ENCODE data around the gene ZNF184. TPM values are rescaled to one million over a fixed set of nuclear protein-coding genes. Genes with fewer than 3 reads are reported as not detected.

ZNF184 gene
- total and polyA plus RNA-seq, 7 donors, result 2.3 to 5.7 (median 4.3) TPM

DNA sequence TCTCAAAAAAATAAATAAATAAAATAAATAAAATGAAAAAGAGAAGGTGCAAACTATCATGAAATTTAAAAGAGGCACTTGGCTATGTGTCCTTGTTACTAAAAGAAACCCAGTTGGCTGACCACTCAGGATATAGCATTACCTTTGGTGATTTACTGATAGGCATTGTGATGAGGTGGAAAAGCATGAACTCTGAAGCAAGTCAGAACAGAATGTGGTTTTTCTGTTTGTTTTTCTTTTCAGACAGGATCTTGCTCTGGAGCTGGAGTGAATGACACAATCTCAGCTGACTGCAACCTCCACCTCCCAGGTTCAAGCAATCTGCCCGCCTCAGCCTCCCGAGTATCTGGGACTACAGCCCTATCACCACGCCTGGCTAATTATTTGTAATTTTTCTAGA, 31.9 kb downstream of the ZNF184 start:
- TF ChIP-seq, protein P1, sequence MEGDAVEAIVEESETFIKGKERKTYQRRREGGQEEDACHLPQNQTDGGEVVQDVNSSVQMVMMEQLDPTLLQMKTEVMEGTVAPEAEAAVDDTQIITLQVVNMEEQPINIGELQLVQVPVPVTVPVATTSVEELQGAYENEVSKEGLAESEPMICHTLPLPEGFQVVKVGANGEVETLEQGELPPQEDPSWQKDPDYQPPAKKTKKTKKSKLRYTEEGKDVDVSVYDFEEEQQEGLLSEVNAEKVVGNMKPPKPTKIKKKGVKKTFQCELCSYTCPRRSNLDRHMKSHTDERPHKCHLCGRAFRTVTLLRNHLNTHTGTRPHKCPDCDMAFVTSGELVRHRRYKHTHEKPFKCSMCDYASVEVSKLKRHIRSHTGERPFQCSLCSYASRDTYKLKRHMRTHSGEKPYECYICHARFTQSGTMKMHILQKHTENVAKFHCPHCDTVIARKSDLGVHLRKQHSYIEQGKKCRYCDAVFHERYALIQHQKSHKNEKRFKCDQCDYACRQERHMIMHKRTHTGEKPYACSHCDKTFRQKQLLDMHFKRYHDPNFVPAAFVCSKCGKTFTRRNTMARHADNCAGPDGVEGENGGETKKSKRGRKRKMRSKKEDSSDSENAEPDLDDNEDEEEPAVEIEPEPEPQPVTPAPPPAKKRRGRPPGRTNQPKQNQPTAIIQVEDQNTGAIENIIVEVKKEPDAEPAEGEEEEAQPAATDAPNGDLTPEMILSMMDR (IDR thresholded peaks at IDR 0.05), result no peak
- WGBS, 3 donors, result 90 to 97% (median 96%) methylated on average over 3 of the region's 3 CpGs
- intact Hi-C loops (cut with DNase I), result no loop called here
- ATAC-seq, result no peak
- Histone ChIP-seq H3K36me3 (ENCODE audit: insufficient read depth in 1 of 2, low read depth in 1 of 2) (no peaks in the 10 kb centered on the region), H3K4me3 (no peak overlapping the region), H3K4me1 (no peaks in the 10 kb centered on the region), H3K27ac (no peak overlapping the region), H3K9me3 (peaks cover 29% of the 10 kb centered on the region), H3K27me3 (ENCODE audit: insufficient read depth in 3 of 3, low read length in 2 of 3) (no peaks in the 10 kb centered on the region)
- DNase-seq, result no peak

DNA sequence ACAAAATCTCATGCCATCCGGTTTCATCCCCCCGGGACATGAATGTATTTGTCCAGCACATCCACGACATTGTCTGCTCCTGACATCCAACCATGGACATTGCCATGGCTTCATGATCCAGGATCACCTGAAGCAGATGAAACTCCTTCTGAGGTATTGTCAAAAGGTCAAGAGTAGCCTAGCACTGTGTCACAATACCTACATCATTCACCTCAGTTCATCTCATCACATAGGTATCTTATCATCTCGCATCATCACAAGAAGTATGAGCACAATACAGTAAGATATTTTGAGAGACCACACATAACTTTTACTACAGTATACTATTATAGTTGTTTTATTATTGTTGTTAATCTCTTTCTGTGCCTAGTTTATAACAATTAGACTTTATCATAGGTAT, 33.5 kb downstream of the ZNF184 start:
- Histone ChIP-seq H3K4me3 (no peak overlapping the region), H3K27me3 (ENCODE audit: insufficient read depth in 3 of 3, low read length in 2 of 3) (no peaks in the 10 kb centered on the region), H3K27ac (no peak overlapping the region), H3K36me3 (ENCODE audit: insufficient read depth in 1 of 2, low read depth in 1 of 2) (no peaks in the 10 kb centered on the region), H3K9me3 (peaks cover 25% of the 10 kb centered on the region), H3K4me1 (no peaks in the 10 kb centered on the region)
- TF ChIP-seq, protein P1 (IDR thresholded peaks at IDR 0.05), result no peak
- ATAC-seq (no peak), DNase-seq (no peak)
- WGBS, 3 donors, result 91 to 94% (median 94%) methylated on average over 4 of the region's 4 CpGs
- intact Hi-C loops (cut with DNase I), result no loop called here

DNA sequence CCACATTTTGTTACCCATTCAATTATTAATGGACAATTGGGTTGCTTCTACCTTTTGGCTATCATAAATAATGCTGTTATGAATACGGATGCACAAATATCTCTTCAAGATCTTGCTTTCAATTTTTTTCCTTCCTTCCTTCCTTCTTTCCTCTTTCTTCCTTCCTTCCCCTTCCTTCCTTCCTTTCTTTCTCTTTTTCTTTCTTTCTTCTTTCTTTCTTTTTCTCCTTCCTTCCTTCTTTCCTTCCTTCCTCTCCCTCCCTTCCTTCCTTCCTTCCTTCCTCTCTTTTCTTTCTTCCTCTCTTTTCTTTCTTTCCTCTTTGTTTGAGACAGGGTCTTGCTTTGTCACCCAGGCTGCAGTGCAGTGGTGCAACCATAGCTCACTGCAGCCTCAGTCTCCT, 39.2 kb downstream of the ZNF184 start:
- WGBS, 3 donors, result 78 to 88% (median 82%) methylated on average over 1 of the region's 1 CpG
- Histone ChIP-seq H3K4me3 (no peak overlapping the region), H3K27ac (no peak overlapping the region), H3K9me3 (peaks cover 13% of the 10 kb centered on the region), H3K4me1 (no peaks in the 10 kb centered on the region), H3K36me3 (ENCODE audit: insufficient read depth in 1 of 2, low read depth in 1 of 2) (no peaks in the 10 kb centered on the region), H3K27me3 (ENCODE audit: insufficient read depth in 3 of 3, low read length in 2 of 3) (no peaks in the 10 kb centered on the region)
- DNase-seq (no peak), ATAC-seq (no peak)
- TF ChIP-seq, protein P1 (IDR thresholded peaks at IDR 0.05), result no peak
- intact Hi-C loops (cut with DNase I), result no loop called here

DNA sequence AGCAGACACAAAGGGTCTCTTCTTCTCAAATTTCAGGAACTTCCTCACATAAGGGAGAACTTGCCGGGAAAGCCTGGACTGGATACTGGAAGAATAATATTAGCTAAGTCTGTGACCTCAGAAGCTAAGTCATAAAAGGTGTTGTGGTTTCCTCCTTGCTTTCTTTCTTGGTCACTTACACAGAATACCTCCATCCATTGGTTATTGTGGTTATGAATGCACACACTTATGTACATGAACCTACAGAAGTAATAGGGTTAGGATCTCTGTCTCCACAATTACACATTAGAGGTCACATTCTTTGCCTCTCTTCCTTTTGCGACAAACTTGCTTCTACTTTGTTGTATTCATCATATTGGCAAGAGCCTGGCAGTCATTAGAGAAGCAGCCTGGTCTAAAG, 43.9 kb downstream of the ZNF184 start:
- Histone ChIP-seq H3K4me3 (no peak overlapping the region), H3K36me3 (ENCODE audit: insufficient read depth in 1 of 2, low read depth in 1 of 2) (no peaks in the 10 kb centered on the region), H3K27me3 (ENCODE audit: insufficient read depth in 3 of 3, low read length in 2 of 3) (no peaks in the 10 kb centered on the region), H3K9me3 (peaks cover 8% of the 10 kb centered on the region), H3K4me1 (no peaks in the 10 kb centered on the region), H3K27ac (no peak overlapping the region)
- WGBS, 3 donors, result 68 to 77% (median 71%) methylated on average over 2 of the region's 2 CpGs
- ATAC-seq (no peak), DNase-seq (no peak)
- intact Hi-C loops (cut with DNase I), result no loop called here
- TF ChIP-seq, protein P1 (IDR thresholded peaks at IDR 0.05), result no peak

DNA sequence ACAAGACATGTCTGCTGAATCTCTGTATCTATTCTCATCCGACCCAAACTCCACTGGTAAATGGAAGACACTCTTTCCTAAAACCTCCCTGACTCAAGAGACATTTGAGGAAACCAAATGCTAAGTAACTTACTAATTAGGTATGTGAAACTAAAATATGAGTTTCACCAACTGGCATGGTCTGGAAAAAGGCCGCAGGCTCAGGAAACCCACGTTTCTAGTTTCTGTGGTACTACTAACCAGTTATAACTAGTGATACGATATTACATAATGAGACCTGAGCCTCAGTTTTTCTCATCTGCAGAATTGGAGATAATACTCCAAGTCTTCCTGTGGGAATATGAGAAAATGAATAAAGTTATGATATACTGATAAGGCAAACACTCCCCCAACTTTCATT, 44.4 kb downstream of the ZNF184 start:
- TF ChIP-seq, protein P1 (IDR thresholded peaks at IDR 0.05), result no peak
- Histone ChIP-seq H3K4me1 (no peaks in the 10 kb centered on the region), H3K27me3 (ENCODE audit: insufficient read depth in 3 of 3, low read length in 2 of 3) (no peaks in the 10 kb centered on the region), H3K4me3 (no peak overlapping the region), H3K36me3 (ENCODE audit: insufficient read depth in 1 of 2, low read depth in 1 of 2) (no peaks in the 10 kb centered on the region), H3K9me3 (peaks cover 6% of the 10 kb centered on the region), H3K27ac (no peak overlapping the region)
- no peak for DNase-seq
- WGBS, 3 donors, result 80 to 88% (median 80%) methylated on average over 4 of the region's 4 CpGs
- ATAC-seq, result no peak
- intact Hi-C loops (cut with DNase I), result no loop called here

Measured in psoas muscle (tissue), 8 donors.